ENCODE results near the gene VEGFC.

The VEGFC gene

GRCh38 chr4:176761872-176762271, 30.9 kb downstream of the VEGFC start:
- no peak for DNase-seq (ENCODE audit: low spot score)

GRCh38 chr4:176760471-176760870, 32.3 kb downstream of the VEGFC start:
- DNase-seq (ENCODE audit: low spot score): no peak

- DNase-seq (ENCODE audit: low spot score): no peak
Measured at GRCh38 chr4:176758731-176759130, 34.0 kb downstream of the VEGFC start.

- no peak for DNase-seq (ENCODE audit: low spot score)
Measured at GRCh38 chr4:176758323-176758722, 34.4 kb downstream of the VEGFC start.

GRCh38 chr4:176755613-176756012, 37.1 kb downstream of the VEGFC start:
- DNase-seq (ENCODE audit: low spot score): no peak

- DNase-seq (ENCODE audit: low spot score): no peak
Measured at GRCh38 chr4:176755001-176755400, 37.7 kb downstream of the VEGFC start.

- no peak for DNase-seq (ENCODE audit: low spot score)
Measured at GRCh38 chr4:176753049-176753448, 39.7 kb downstream of the VEGFC start.

- DNase-seq (ENCODE audit: low spot score): no peak
Measured at GRCh38 chr4:176752191-176752749, 40.5 kb downstream of the VEGFC start.

- no peak for DNase-seq (ENCODE audit: low spot score)
Measured at GRCh38 chr4:176751061-176751460, 41.7 kb downstream of the VEGFC start.

GRCh38 chr4:176746846-176747245, 45.9 kb downstream of the VEGFC start:
- no peak for DNase-seq (ENCODE audit: low spot score)

- DNase-seq (ENCODE audit: low spot score): no peak
Measured at GRCh38 chr4:176745902-176746301, 46.8 kb downstream of the VEGFC start.

- DNase-seq (ENCODE audit: low spot score): no peak
Measured at GRCh38 chr4:176744091-176744490, 48.6 kb downstream of the VEGFC start.

- DNase-seq (ENCODE audit: low spot score): no peak
Measured at GRCh38 chr4:176742211-176742610, 50.5 kb downstream of the VEGFC start.

GRCh38 chr4:176741253-176741652, 51.5 kb downstream of the VEGFC start:
- DNase-seq (ENCODE audit: low spot score): no peak

GRCh38 chr4:176735300-176735699, 57.4 kb downstream of the VEGFC start:
- DNase-seq (ENCODE audit: low spot score): no peak

GRCh38 chr4:176734461-176734860, 58.3 kb downstream of the VEGFC start:
- DNase-seq (ENCODE audit: low spot score): no peak

GRCh38 chr4:176729489-176729888, 63.2 kb downstream of the VEGFC start:
- no peak for DNase-seq (ENCODE audit: low spot score)

GRCh38 chr4:176726803-176727202, 65.9 kb downstream of the VEGFC start:
- no peak for DNase-seq (ENCODE audit: low spot score)

GRCh38 chr4:176721459-176721858, 71.3 kb downstream of the VEGFC start:
- no peak for DNase-seq (ENCODE audit: low spot score)

- no peak for DNase-seq (ENCODE audit: low spot score)
Measured at GRCh38 chr4:176718881-176719280, 73.8 kb downstream of the VEGFC start.

- no peak for DNase-seq (ENCODE audit: low spot score)
Measured at GRCh38 chr4:176717237-176717636, 75.5 kb downstream of the VEGFC start.

GRCh38 chr4:176709417-176709816, 83.3 kb downstream of the VEGFC start:
- no peak for DNase-seq (ENCODE audit: low spot score)

- DNase-seq (ENCODE audit: low spot score): no peak
Measured at GRCh38 chr4:176708771-176709311, 83.9 kb downstream of the VEGFC start.

- DNase-seq (ENCODE audit: low spot score): no peak
Measured at GRCh38 chr4:176690716-176691115, 102.0 kb downstream of the VEGFC start.
